Smooth muscle cell (in vitro differentiated cells): ENCODE results near the gene SENP1. TPM values are rescaled to one million over a fixed set of nuclear protein-coding genes. Genes with fewer than 3 reads are reported as not detected.

Experiments used
- DNase-seq: peaks from one replicate; lab custom pipeline; 2025; ENCODE audit not compliant: unreplicated experiment; lab: John Stamatoyannopoulos, UW
- H2AFZ ChIP-seq: fragments of 200-600 bp; sonication (generic); 2 replicates; pipeline ENCODE4 v1.6.0; 2016; ENCODE audit warnings: antibody characterized with exemption, low read depth, mild to moderate bottlenecking
- H3F3A ChIP-seq: fragments of 200-600 bp; sonication (generic); 2 replicates; pipeline ENCODE4 v1.6.0; 2017; ENCODE audit warnings: antibody characterized with exemption, low read depth
- H3K27ac ChIP-seq: fragments of 200-600 bp; sonication (generic); 2 replicates; pipeline ENCODE4 v1.5.1; 2016; ENCODE audit warnings: low read depth, mild to moderate bottlenecking
- H3K27me3 ChIP-seq: fragments of 200-600 bp; sonication (generic); 2 replicates; pipeline ENCODE4 v1.6.1; 2016; ENCODE audit warnings: low read depth, mild to moderate bottlenecking
- H3K36me3 ChIP-seq: fragments of 200-600 bp; sonication (generic); 2 replicates; pipeline ENCODE4 v1.5.1; 2016; ENCODE audit warnings: low read depth
- H3K4me1 ChIP-seq: fragments of 200-600 bp; sonication (generic); 2 replicates; pipeline ENCODE4 v1.5.1; 2016; ENCODE audit warnings: low read depth
- H3K4me2 ChIP-seq: fragments of 200-600 bp; sonication (generic); 2 replicates; pipeline ENCODE4 v1.6.0; 2016; ENCODE audit warnings: mild to moderate bottlenecking
- H3K4me3 ChIP-seq: fragments of 200-600 bp; sonication (generic); 2 replicates; pipeline ENCODE4 v1.5.1; 2016; ENCODE audit warnings: mild to moderate bottlenecking
- H3K79me2 ChIP-seq: fragments of 200-600 bp; sonication (generic); 2 replicates; pipeline ENCODE4 v1.6.0; 2016; ENCODE audit warnings: low read depth, mild to moderate bottlenecking
- H3K9ac ChIP-seq: fragments of 200-600 bp; sonication (generic); 2 replicates; pipeline ENCODE4 v1.6.0; 2016; ENCODE audit warnings: low read depth
- H3K9me3 ChIP-seq: fragments of 200-600 bp; sonication (generic); replicated peaks from 2 replicates; pipeline ENCODE4 v1.5.1; 2016; ENCODE audit warnings: low read depth
- H4K20me1 ChIP-seq: fragments of 200-600 bp; sonication (generic); 2 replicates; pipeline ENCODE4 v1.6.0; 2016; ENCODE audit warnings: low read depth
- CTCF ChIP-seq: fragments of 200-600 bp; sonication (generic); IDR thresholded peaks from 2 replicates; pipeline ENCODE4 v1.5.1; 2017; ENCODE audit warnings: borderline replicate concordance, mild to moderate bottlenecking, antibody characterized with exemption; ENCODE audit not compliant: insufficient read depth, poor library complexity, severe bottlenecking
- WGBS: methylation state at CpG from one replicate; pipeline ENCODE4 v1.1.7; 2016; ENCODE audit warnings: low lambda C conversion rate; 5-methylcytosine and 5-hydroxymethylcytosine counted together
- polyA plus RNA-seq: library from polyadenylated mRNA; unstranded; fragments of >200 nt; fragmentation: Nextera tagmentation; extraction: Ambion mirVana; gene quantifications from 2 replicates; pipeline ENCODE4 v1.2.1, GENCODE V29; 2016
- total RNA-seq: library from RNA; depleted of rRNA; stranded (reverse); fragments of >200 nt; gene quantifications from 2 replicates; pipeline ENCODE4 v1.2.3, GENCODE V29; 2014

SENP1 gene
- total and polyA plus RNA-seq, 2 experiments from 2014 or later = 6.7 to 25.8 TPM

DNA sequence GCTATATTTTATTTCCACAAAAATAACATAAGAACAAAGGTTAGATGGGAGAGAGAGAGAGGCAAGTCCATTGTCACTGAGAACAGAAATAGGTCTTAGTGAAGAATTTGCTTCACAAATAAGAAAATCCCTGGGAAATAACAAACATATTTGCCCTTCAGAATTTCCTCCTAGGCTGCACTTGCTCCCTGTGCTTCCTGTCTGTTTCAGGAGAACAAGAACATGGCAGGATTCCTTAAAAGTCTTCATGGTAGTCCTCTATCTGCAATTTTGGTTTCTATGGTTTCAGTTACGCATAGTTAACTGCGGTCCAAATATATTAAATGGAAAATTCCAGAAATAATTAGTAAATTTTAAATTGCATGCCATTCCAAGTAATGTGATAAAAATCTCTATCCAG lies 34.1 kb downstream of the SENP1 start:
- no peak overlapping the region for H3K4me3 ChIP-seq
- no peaks in the 10 kb centered on the region for H3K4me1 ChIP-seq
- no peak for DNase-seq
- H3K79me2 ChIP-seq = no peaks in the 10 kb centered on the region
- no peak overlapping the region for H3K9ac ChIP-seq
- no peak overlapping the region for H2AFZ ChIP-seq
- H3K9me3 ChIP-seq = no peaks in the 10 kb centered on the region
- no peak for TF ChIP-seq CTCF
- no peaks in the 10 kb centered on the region for H4K20me1 ChIP-seq
- H3K36me3 ChIP-seq = peaks cover 17% of the 10 kb centered on the region
- no peaks in the 10 kb centered on the region for H3F3A ChIP-seq
- H3K27me3 ChIP-seq = no peaks in the 10 kb centered on the region
- no peak overlapping the region for H3K4me2 ChIP-seq
- no peak overlapping the region for H3K27ac ChIP-seq
- WGBS = 98% methylated on average over 2 of the region's 2 CpGs

DNA sequence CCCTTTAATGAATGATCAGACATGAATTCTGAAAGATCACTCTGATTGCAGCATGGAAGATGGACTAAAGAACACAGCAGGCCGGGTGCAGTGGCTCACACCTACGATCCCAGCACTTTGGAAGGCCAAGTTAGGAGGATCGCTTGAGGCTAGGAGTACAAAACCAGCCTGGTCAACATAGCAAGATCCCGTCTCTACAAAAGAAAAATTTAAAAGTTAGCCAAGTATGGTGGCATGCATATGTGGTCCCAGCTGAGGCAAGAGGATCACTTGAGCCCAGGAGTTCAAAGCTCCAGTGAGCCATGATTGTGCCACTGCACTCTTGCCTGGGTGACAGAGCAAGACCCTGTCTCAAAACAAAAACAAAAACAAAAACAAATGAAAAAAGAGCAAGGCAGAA lies 35.1 kb downstream of the SENP1 start:
- H3F3A ChIP-seq = no peaks in the 10 kb centered on the region
- H3K4me1 ChIP-seq = no peaks in the 10 kb centered on the region
- H4K20me1 ChIP-seq = no peaks in the 10 kb centered on the region
- no peaks in the 10 kb centered on the region for H3K9me3 ChIP-seq
- H3K9ac ChIP-seq = no peak overlapping the region
- H2AFZ ChIP-seq = no peak overlapping the region
- no peak overlapping the region for H3K4me2 ChIP-seq
- H3K36me3 ChIP-seq = peaks cover 19% of the 10 kb centered on the region
- H3K79me2 ChIP-seq = no peaks in the 10 kb centered on the region
- H3K27me3 ChIP-seq = no peaks in the 10 kb centered on the region
- H3K4me3 ChIP-seq = no peak overlapping the region
- TF ChIP-seq CTCF = no peak
- no peak overlapping the region for H3K27ac ChIP-seq
- DNase-seq = no peak
- 97% methylated on average over 4 of the region's 4 CpGs for WGBS

GRCh38 chr12:48070033-48070432 lies 35.8 kb downstream of the SENP1 start:
- DNase-seq = no peak
- H3K36me3 ChIP-seq = peaks cover 26% of the 10 kb centered on the region
- H3K4me1 ChIP-seq = no peaks in the 10 kb centered on the region
- no peaks in the 10 kb centered on the region for H3K79me2 ChIP-seq
- no peaks in the 10 kb centered on the region for H3K9me3 ChIP-seq
- no peak overlapping the region for H3K4me2 ChIP-seq
- no peaks in the 10 kb centered on the region for H3K27me3 ChIP-seq
- H2AFZ ChIP-seq = no peak overlapping the region
- no peaks in the 10 kb centered on the region for H4K20me1 ChIP-seq
- 100% methylated on average over 1 of the region's 1 CpG for WGBS
- no peak overlapping the region for H3K27ac ChIP-seq
- H3K4me3 ChIP-seq = no peak overlapping the region
- H3F3A ChIP-seq = no peaks in the 10 kb centered on the region
- no peak for TF ChIP-seq CTCF
- no peak overlapping the region for H3K9ac ChIP-seq

DNA sequence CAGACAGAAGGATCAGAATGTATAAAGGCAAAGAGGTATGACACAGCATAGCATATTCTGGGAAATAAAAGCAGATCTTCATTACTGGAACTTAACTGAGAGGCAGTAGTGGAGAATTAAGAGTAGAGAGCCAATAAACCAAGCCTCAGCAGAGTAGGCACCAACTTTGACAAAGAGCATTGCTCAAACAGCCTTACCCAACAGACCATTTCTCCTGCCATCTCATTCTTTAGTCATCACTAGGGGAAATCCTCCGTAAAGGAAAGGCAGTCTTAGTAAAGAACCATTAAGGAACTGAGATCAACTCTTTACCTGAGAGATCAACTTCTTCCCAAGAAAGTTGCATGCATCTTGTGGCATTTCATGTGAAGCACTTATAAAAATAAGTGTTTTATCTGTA lies 36.6 kb downstream of the SENP1 start:
- Histone ChIP-seq H3F3A (no peaks in the 10 kb centered on the region), H3K27ac (no peak overlapping the region), H3K36me3 (peaks cover 25% of the 10 kb centered on the region), H4K20me1 (no peaks in the 10 kb centered on the region), H3K9ac (no peak overlapping the region), H3K4me1 (no peaks in the 10 kb centered on the region), H3K27me3 (no peaks in the 10 kb centered on the region), H2AFZ (no peak overlapping the region), H3K9me3 (no peaks in the 10 kb centered on the region), H3K4me3 (no peak overlapping the region), H3K4me2 (no peak overlapping the region), H3K79me2 (no peaks in the 10 kb centered on the region)
- no peak for TF ChIP-seq CTCF
- no peak for DNase-seq
- 86% methylated on average over 1 of the region's 1 CpG for WGBS
